Measurements from ENCODE around the gene ABHD17C.

ABHD17C gene

GRCh38 chr15:80685628-80686027 lies 9.5 kb upstream of the ABHD17C start:
- no peak overlapping the region for H3K4me3 ChIP-seq (ENCODE audit: low read depth, low read length)
- no peak for DNase-seq (ENCODE audit: low read depth)
- TF ChIP-seq CTCF (IDR thresholded peaks at IDR 0.05; ENCODE audit: low read depth, low read length, missing control alignments): no peak
- in situ Hi-C loops (cut with HindIII; ENCODE audit: low sequenced_read_pairs): no loop called here

- no peak for DNase-seq (ENCODE audit: low read depth)
- in situ Hi-C loops (cut with HindIII; ENCODE audit: low sequenced_read_pairs): no loop called here
- TF ChIP-seq CTCF (IDR thresholded peaks at IDR 0.05; ENCODE audit: low read depth, low read length, missing control alignments): no peak
- no peak overlapping the region for H3K4me3 ChIP-seq (ENCODE audit: low read depth, low read length)
Measured at GRCh38 chr15:80689294-80689693, 5.8 kb upstream of the ABHD17C start.

GRCh38 chr15:80689716-80690115 lies 5.4 kb upstream of the ABHD17C start:
- TF ChIP-seq CTCF (IDR thresholded peaks at IDR 0.05; ENCODE audit: low read depth, low read length, missing control alignments): no peak
- in situ Hi-C loops (cut with HindIII; ENCODE audit: low sequenced_read_pairs): no loop called here
- no peak for DNase-seq (ENCODE audit: low read depth)
- H3K4me3 ChIP-seq (ENCODE audit: low read depth, low read length): no peak overlapping the region

- TF ChIP-seq CTCF (IDR thresholded peaks at IDR 0.05; ENCODE audit: low read depth, low read length, missing control alignments): no peak
- no peak for DNase-seq (ENCODE audit: low read depth)
- in situ Hi-C loops (cut with HindIII; ENCODE audit: low sequenced_read_pairs): no loop called here
- no peak overlapping the region for H3K4me3 ChIP-seq (ENCODE audit: low read depth, low read length)
Measured at GRCh38 chr15:80691575-80691974, 3.5 kb upstream of the ABHD17C start.

GRCh38 chr15:80693682-80694610 lies 1.2 kb upstream of the ABHD17C start:
- TF ChIP-seq CTCF (IDR thresholded peaks at IDR 0.05; ENCODE audit: low read depth, low read length, missing control alignments): no peak
- DNase-seq (ENCODE audit: low read depth): no peak
- in situ Hi-C loops (cut with HindIII; ENCODE audit: low sequenced_read_pairs): no loop called here
- H3K4me3 ChIP-seq (ENCODE audit: low read depth, low read length): peak overlapping the region; percentile 70

GRCh38 chr15:80694611-80695098 lies 455 bp upstream of the ABHD17C start:
- H3K4me3 ChIP-seq (ENCODE audit: low read depth, low read length): peak overlapping the region; percentile 70
- in situ Hi-C loops (cut with HindIII; ENCODE audit: low sequenced_read_pairs): no loop called here
- no peak for TF ChIP-seq CTCF (IDR thresholded peaks at IDR 0.05; ENCODE audit: low read depth, low read length, missing control alignments)
- no peak for DNase-seq (ENCODE audit: low read depth)
